Left kidney (tissue), 1 donor: Measurements from ENCODE around the gene RNF39. TPM values are rescaled to one million over a fixed set of nuclear protein-coding genes. Genes with fewer than 3 reads are reported as not detected.

Source experiments
- polyA plus RNA-seq: library from polyadenylated mRNA; unstranded; fragments of 120-200 nt; gene quantifications from one replicate; pipeline ENCODE4 v1.2.1, GENCODE V29; 2013; ENCODE audit not compliant: insufficient read length

Gene RNF39
- polyA plus RNA-seq, 1 donor: 2.0 TPM

Other genes starting within 250 kb of the RNF39 start
- gene HLA-G, start 247.9 kb downstream of the RNF39 start, polyA plus RNA-seq: 6.9 TPM
- 105 TPM for gene HLA-A, start 133.2 kb downstream of the RNF39 start, polyA plus RNA-seq
- gene POLR1H, start 14.5 kb downstream of the RNF39 start, polyA plus RNA-seq: 42.0 TPM
- 60.1 TPM for gene PPP1R11, start 8.6 kb downstream of the RNF39 start, polyA plus RNA-seq
- not detected for gene TRIM31, start 37.3 kb upstream of the RNF39 start, polyA plus RNA-seq
- not detected for gene TRIM40, start 60.4 kb upstream of the RNF39 start, polyA plus RNA-seq
- gene TRIM10, start 85.4 kb upstream of the RNF39 start, polyA plus RNA-seq: 0.27 TPM
- gene TRIM15, start 87.8 kb upstream of the RNF39 start, polyA plus RNA-seq: 0.08 TPM
- 39.7 TPM for gene TRIM26, start 137.6 kb upstream of the RNF39 start, polyA plus RNA-seq